ENCODE results near the gene FAM216B.

Gene FAM216B

DNA sequence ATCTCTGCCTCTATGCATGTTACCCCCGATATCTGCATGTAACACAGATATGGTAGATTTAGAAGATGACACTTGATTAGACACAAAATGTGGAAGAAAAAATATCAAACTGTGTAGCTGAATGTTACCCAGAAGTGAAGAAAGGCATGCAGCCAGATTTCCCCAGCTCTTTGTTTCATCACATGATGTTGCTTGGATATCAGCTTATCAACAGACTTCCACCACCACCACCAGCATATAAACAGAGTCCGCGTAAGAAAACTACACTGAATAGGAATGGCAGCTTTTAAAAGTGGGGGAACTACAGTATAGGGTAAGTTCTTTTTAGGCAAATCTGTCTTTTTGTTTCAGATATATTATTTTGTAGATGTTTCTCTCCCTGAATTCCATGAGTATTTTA, at the start of gene FAM216B:
Gene FAM216B (plus strand): TSS at position 233 of the 400 bp plus-strand sequence. CDS start 2,484 bp downstream, outside the sequence.
- H3K36me3 ChIP-seq (replicated peaks), result no peaks in the 10 kb centered on the region
- no peak for DNase-seq
- H3K27ac ChIP-seq, result no peak within 1 kb of the TSS
- H3K27me3 ChIP-seq (replicated peaks), result no peaks in the 10 kb centered on the region
- in situ Hi-C loops (cut with HindIII; ENCODE audit: low pct_ligation_motif_present, low sequenced_read_pairs), result no loop called here
- TF ChIP-seq, protein P1, sequence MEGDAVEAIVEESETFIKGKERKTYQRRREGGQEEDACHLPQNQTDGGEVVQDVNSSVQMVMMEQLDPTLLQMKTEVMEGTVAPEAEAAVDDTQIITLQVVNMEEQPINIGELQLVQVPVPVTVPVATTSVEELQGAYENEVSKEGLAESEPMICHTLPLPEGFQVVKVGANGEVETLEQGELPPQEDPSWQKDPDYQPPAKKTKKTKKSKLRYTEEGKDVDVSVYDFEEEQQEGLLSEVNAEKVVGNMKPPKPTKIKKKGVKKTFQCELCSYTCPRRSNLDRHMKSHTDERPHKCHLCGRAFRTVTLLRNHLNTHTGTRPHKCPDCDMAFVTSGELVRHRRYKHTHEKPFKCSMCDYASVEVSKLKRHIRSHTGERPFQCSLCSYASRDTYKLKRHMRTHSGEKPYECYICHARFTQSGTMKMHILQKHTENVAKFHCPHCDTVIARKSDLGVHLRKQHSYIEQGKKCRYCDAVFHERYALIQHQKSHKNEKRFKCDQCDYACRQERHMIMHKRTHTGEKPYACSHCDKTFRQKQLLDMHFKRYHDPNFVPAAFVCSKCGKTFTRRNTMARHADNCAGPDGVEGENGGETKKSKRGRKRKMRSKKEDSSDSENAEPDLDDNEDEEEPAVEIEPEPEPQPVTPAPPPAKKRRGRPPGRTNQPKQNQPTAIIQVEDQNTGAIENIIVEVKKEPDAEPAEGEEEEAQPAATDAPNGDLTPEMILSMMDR (IDR thresholded peaks at IDR 0.05; ENCODE audit: low read depth, low read length, missing control alignments), result no peak
- H3K4me3 ChIP-seq (ENCODE audit: low read depth, low read length), result no peak within 1 kb of the TSS

DNA sequence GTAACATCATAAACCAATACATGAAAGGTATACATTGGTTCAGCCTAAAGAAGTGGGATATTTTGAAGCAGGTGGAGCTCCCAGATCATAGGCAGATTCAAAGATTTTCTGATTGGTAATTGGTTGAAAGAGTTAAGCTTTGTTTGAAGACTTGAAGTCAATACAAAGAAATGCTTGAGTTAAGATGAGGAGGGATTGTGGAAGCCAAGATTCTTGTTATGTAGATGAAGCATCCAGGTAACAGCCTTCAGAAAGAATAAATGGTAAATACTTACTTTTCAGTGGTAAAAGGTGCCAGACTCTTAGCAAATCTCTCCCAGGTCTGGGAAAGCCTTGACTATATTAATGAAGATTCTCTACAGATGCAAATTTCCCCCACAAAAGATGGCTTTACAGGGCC, 49.3 kb upstream of the FAM216B start:
- Histone ChIP-seq H3K4me3 (ENCODE audit: low read depth, low read length) (no peak overlapping the region), H3K27ac (no peak overlapping the region), H3K27me3 (replicated peaks) (no peaks in the 10 kb centered on the region), H3K36me3 (replicated peaks) (no peaks in the 10 kb centered on the region)
- in situ Hi-C loops (cut with HindIII; ENCODE audit: low pct_ligation_motif_present, low sequenced_read_pairs), result no loop called here
- no peak for DNase-seq
- TF ChIP-seq, protein P1 (IDR thresholded peaks at IDR 0.05; ENCODE audit: low read depth, low read length, missing control alignments), result no peak

DNA sequence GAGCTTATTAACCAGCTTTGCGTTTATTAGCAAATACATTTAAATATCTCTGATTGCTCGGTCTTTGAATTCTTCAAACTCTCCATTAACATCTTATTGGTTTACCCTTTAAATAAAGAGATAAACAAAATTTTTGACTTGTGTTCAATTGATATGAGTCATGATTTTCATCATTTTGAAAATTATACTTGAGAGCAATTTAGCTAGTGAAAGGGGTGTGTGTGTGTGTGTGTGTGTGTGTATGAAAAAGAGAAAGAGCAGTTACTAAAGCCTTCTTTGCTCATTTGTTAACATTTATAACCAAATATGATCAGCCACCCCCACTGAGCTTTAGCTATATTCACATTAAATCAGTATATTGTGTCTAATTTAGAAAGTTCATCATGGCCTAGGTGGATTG, 48.3 kb upstream of the FAM216B start:
- TF ChIP-seq, protein P1 (IDR thresholded peaks at IDR 0.05; ENCODE audit: low read depth, low read length, missing control alignments), result no peak
- in situ Hi-C loops (cut with HindIII; ENCODE audit: low pct_ligation_motif_present, low sequenced_read_pairs), result no loop called here
- no peaks in the 10 kb centered on the region for H3K27me3 ChIP-seq (replicated peaks)
- H3K4me3 ChIP-seq (ENCODE audit: low read depth, low read length), result no peak overlapping the region
- no peaks in the 10 kb centered on the region for H3K36me3 ChIP-seq (replicated peaks)
- no peak overlapping the region for H3K27ac ChIP-seq
- DNase-seq, result no peak

DNA sequence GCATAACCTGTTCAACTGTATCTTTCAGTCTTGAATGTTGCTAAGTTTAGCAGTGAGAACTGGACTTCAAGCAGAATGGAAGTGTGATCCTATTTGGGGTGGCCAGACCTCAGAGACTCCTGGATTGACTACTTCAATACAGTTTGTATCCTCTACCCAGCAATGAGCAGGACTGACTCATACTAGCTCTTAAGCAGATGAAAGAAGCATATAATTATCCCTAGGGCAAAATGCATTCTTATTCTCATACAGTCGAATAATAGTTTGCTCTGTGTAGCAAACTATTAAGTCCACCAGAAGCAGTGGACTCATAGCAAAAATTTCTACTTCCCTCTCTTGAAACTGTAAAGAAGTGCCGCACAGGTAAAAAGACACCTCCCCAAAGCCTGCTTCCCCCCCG, 46.4 kb upstream of the FAM216B start:
- in situ Hi-C loops (cut with HindIII; ENCODE audit: low pct_ligation_motif_present, low sequenced_read_pairs), result no loop called here
- DNase-seq, result no peak
- H3K27ac ChIP-seq, result no peak overlapping the region
- TF ChIP-seq, protein P1 (IDR thresholded peaks at IDR 0.05; ENCODE audit: low read depth, low read length, missing control alignments), result no peak
- H3K4me3 ChIP-seq (ENCODE audit: low read depth, low read length), result no peak overlapping the region
- no peaks in the 10 kb centered on the region for H3K27me3 ChIP-seq (replicated peaks)
- H3K36me3 ChIP-seq (replicated peaks), result no peaks in the 10 kb centered on the region

DNA sequence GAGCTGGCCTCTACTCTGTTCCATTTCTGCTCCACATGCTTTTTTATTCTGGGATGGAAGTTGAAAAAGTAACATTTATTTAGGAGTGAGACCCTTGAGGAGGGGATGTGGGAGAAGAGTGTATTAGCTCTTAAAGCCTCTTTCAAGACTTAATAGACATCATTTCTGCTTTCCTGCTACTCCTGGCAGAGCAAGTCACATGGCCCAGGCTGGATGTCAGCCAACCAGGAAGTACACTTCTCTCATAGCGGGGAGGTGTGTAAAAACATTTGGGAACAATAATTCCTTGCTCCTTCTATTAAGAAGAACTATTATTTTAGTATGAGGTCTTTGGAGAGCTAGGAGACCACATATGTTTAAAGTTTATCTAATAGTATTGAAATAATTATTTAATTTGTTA, 40.6 kb upstream of the FAM216B start:
- in situ Hi-C loops (cut with HindIII; ENCODE audit: low pct_ligation_motif_present, low sequenced_read_pairs), result no loop called here
- DNase-seq, result peak; percentile 31
- Histone ChIP-seq H3K36me3 (replicated peaks) (no peaks in the 10 kb centered on the region), H3K27ac (no peak overlapping the region), H3K4me3 (ENCODE audit: low read depth, low read length) (no peak overlapping the region), H3K27me3 (replicated peaks) (no peaks in the 10 kb centered on the region)
- TF ChIP-seq, protein P1 (IDR thresholded peaks at IDR 0.05; ENCODE audit: low read depth, low read length, missing control alignments), result no peak

DNA sequence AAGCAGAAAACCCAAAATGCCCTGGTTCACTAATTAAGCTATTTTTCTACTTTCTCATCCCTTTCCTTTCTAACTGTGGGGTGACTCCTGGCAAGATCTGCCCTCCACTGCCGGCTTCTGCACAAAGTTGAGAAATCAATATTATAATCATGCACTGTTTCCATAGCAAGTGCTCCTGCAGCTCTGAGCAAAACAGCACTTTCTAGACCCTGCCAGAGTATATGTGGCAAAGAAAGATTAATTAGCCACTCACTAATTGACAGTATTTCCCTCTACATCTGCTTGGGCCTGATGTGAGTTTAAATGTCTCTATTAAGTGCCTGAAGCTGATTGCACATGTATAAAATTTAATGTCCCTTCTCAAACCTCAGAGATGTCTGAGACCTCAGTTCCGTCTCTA, 39.5 kb upstream of the FAM216B start:
- TF ChIP-seq, protein P1 (IDR thresholded peaks at IDR 0.05; ENCODE audit: low read depth, low read length, missing control alignments), result no peak
- no peak for DNase-seq
- no peaks in the 10 kb centered on the region for H3K36me3 ChIP-seq (replicated peaks)
- no peaks in the 10 kb centered on the region for H3K27me3 ChIP-seq (replicated peaks)
- no peak overlapping the region for H3K27ac ChIP-seq
- no peak overlapping the region for H3K4me3 ChIP-seq (ENCODE audit: low read depth, low read length)
- in situ Hi-C loops (cut with HindIII; ENCODE audit: low pct_ligation_motif_present, low sequenced_read_pairs), result no loop called here

Data from brain microvascular endothelial cell (primary cell).